Stimulated activated CD8-positive, alpha-beta memory T cell treated with anti-CD3 and anti-CD28 coated beads, Interleukin-12 subunit alpha, Interleukin-12 subunit beta, amount 100 ng/mL, for 24 hours (primary cell): ENCODE data around the gene PROSER3.
"Not testable (repeated sequence)": the region's sequence is repeated elsewhere in the genome, so short reads cannot be mapped to it uniquely, and the experiment has no call there.

Source experiments
- DNase-seq: peaks from one replicate; pipeline ENCODE4 v3.0.0-alpha.2; 2020; ENCODE audit errors: extremely low read depth

Gene PROSER3

GRCh38 chr19:35790981-35791813, 33.2 kb downstream of the PROSER3 start:
- no peak for DNase-seq

- no peak for DNase-seq
Measured at GRCh38 chr19:35791814-35792279, 33.9 kb downstream of the PROSER3 start.

GRCh38 chr19:35792312-35792711, 34.3 kb downstream of the PROSER3 start:
- no peak for DNase-seq

GRCh38 chr19:35792888-35793287, 34.9 kb downstream of the PROSER3 start:
- no peak for DNase-seq

- DNase-seq: no peak
Measured at GRCh38 chr19:35793381-35794165, 35.6 kb downstream of the PROSER3 start.

- DNase-seq: not testable (repeated sequence)
Measured at GRCh38 chr19:35795564-35795963, 37.6 kb downstream of the PROSER3 start.

GRCh38 chr19:35796645-35797542, 38.9 kb downstream of the PROSER3 start:
- no peak for DNase-seq

GRCh38 chr19:35797663-35798062, 39.7 kb downstream of the PROSER3 start:
- DNase-seq: no peak

GRCh38 chr19:35801828-35802227, 43.9 kb downstream of the PROSER3 start:
- no peak for DNase-seq

- no peak for DNase-seq
Measured at GRCh38 chr19:35805526-35806102, 47.6 kb downstream of the PROSER3 start.

- DNase-seq: no peak
Measured at GRCh38 chr19:35806597-35806996, 48.6 kb downstream of the PROSER3 start.

GRCh38 chr19:35807633-35808032, 49.7 kb downstream of the PROSER3 start:
- DNase-seq: no peak

- DNase-seq: no peak
Measured at GRCh38 chr19:35811317-35812219, 53.6 kb downstream of the PROSER3 start.

GRCh38 chr19:35812220-35813042, 54.5 kb downstream of the PROSER3 start, which contains the start of gene PRODH2:
PRODH2 (minus strand) TSS chr19:35812845; CDS start chr19:35812805, 40 bp downstream.
- DNase-seq: no peak

GRCh38 chr19:35813043-35813890, 55.3 kb downstream of the PROSER3 start:
- DNase-seq: no peak

GRCh38 chr19:35816262-35816661, 58.3 kb downstream of the PROSER3 start:
- DNase-seq: no peak

GRCh38 chr19:35816846-35817245, 58.9 kb downstream of the PROSER3 start:
- no peak for DNase-seq

GRCh38 chr19:35818445-35818844, 60.5 kb downstream of the PROSER3 start:
- no peak for DNase-seq
